Keratinocyte (primary cell): ENCODE measurements around the gene MOK.

Experiments
- EZH2 ChIP-seq: IDR thresholded peaks from one replicate; pipeline ENCODE4 v1.6.1; 2012; ENCODE audit warnings: inconsistent platforms, mild to moderate bottlenecking, low read length, moderate library complexity
- TF ChIP-seq, protein P1 (sequence below), 3 experiments: IDR thresholded peaks in 1 of 3; conservative IDR thresholded peaks in 1 of 3; optimal IDR thresholded peaks in 1 of 3; 2 replicates in 2 of 3; 3 replicates in 1 of 3; pipeline versions ENCODE3 to v1.5.1; 2011; ENCODE audit warnings: low read length in 3 of 3, mild to moderate bottlenecking in 3 of 3, moderate library complexity in 2 of 3, control low read depth in 1 of 3, inconsistent platforms in 1 of 3; ENCODE audit not compliant: insufficient read depth in 2 of 3; ENCODE audit errors: extremely low read depth in 1 of 3

- TF ChIP-seq, protein P1, sequence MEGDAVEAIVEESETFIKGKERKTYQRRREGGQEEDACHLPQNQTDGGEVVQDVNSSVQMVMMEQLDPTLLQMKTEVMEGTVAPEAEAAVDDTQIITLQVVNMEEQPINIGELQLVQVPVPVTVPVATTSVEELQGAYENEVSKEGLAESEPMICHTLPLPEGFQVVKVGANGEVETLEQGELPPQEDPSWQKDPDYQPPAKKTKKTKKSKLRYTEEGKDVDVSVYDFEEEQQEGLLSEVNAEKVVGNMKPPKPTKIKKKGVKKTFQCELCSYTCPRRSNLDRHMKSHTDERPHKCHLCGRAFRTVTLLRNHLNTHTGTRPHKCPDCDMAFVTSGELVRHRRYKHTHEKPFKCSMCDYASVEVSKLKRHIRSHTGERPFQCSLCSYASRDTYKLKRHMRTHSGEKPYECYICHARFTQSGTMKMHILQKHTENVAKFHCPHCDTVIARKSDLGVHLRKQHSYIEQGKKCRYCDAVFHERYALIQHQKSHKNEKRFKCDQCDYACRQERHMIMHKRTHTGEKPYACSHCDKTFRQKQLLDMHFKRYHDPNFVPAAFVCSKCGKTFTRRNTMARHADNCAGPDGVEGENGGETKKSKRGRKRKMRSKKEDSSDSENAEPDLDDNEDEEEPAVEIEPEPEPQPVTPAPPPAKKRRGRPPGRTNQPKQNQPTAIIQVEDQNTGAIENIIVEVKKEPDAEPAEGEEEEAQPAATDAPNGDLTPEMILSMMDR (optimal IDR thresholded peaks at IDR 0.05 in 1 of 3, IDR thresholded peaks at IDR 0.05 in 1 of 3, conservative IDR thresholded peaks at IDR 0.05 in 1 of 3; ENCODE audit: extremely low read depth in 1 of 3, insufficient read depth in 2 of 3, low read length in 3 of 3), result no peak
- no peak for TF ChIP-seq EZH2
These were observed 40.6 kb downstream of the MOK start for GRCh38 chr14:102264355-102264754.
